ENCODE data around the gene ACTMAP.
A peak's percentile ranks its signal among the peaks of the same experiment; 100 is the strongest.

The ACTMAP gene

DNA sequence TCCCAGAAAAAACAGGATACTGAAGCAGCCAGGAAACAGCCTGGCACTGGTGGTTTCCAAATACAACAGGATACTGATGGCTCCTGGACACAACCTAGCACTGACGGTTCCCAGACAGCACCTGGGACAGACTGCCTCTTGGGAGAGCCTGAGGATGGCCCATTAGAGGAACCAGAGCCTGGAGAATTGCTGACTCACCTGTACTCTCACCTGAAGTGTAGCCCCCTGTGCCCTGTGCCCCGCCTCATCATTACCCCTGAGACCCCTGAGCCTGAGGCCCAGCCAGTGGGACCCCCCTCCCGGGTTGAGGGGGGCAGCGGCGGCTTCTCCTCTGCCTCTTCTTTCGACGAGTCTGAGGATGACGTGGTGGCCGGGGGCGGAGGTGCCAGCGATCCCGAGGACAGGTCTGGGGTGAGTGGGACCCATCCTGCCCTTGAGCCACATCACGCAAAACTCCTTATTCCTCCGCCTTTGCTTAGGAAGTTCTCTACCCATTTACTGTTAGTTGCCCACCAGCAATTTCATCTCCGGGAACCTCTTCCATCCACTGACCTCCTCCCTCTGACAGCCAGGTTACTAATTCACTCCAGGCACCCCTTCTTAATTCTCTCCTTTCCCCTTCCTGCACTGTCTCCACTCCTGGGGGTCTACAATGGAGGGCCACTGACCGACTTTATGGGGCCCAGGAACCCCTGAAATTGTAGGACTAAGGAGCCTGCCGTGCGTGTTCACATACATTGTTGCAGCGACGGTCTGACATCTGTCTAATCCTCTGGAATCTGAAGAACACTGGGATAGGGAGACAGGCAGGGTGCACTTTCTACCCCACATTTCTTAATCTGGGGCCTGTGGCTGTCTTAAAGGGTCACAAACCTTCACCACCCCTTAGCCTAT lies 32.1 kb downstream of the ACTMAP start:
- no peak for DNase-seq (ENCODE audit: low spot score)

DNA sequence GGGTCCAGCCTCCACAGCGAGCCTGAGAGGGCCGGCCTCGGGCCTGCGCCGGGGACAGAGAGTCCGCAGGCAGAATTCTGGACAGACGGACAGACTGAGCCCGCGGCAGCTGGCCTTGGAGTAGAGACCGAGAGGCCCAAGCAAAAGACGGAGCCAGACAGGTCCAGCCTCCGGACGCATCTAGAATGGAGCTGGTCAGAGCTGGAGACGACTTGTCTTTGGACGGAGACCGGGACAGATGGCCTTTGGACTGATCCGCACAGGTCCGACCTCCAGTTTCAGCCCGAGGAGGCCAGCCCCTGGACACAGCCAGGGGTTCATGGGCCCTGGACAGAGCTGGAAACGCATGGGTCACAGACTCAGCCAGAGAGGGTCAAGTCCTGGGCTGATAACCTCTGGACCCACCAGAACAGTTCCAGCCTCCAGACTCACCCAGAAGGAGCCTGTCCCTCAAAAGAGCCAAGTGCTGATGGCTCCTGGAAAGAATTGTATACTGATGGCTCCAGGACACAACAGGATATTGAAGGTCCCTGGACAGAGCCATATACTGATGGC lies 32.9 kb downstream of the ACTMAP start:
- no peak for DNase-seq (ENCODE audit: low spot score)

GRCh38 chr19:40716482-40717324 lies 33.6 kb downstream of the ACTMAP start, which contains the start of the genes COQ8B and ITPKC:
COQ8B (minus strand) TSS chr19:40716886; CDS start chr19:40714632, 2,254 bp downstream.
ITPKC (plus strand) TSS chr19:40717112; CDS start chr19:40717136, 24 bp downstream.
- DNase-seq (ENCODE audit: low spot score) = peak; percentile 92

DNA sequence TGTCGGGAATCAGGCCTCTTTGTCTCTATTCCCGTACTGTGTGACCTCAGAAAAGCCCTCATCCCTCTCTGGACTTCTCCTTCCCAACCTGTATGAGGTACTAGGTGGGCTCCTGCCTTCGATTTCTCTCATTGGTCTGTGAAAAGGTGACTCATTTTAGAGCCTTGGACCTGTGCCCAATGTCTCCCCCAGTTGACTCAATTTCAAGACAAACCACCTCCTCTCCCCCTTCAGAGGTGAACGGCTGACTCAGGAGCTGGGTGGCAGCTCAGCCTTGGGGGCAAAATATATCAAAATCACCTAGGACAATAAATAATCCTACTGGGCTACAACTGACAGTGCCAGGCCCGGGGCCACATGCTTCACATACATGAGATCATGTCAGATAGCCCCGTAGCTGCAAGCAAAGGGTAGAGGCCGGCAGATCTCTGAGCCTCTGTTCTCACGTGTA lies 34.2 kb downstream of the ACTMAP start:
- no peak for DNase-seq (ENCODE audit: low spot score)

DNA sequence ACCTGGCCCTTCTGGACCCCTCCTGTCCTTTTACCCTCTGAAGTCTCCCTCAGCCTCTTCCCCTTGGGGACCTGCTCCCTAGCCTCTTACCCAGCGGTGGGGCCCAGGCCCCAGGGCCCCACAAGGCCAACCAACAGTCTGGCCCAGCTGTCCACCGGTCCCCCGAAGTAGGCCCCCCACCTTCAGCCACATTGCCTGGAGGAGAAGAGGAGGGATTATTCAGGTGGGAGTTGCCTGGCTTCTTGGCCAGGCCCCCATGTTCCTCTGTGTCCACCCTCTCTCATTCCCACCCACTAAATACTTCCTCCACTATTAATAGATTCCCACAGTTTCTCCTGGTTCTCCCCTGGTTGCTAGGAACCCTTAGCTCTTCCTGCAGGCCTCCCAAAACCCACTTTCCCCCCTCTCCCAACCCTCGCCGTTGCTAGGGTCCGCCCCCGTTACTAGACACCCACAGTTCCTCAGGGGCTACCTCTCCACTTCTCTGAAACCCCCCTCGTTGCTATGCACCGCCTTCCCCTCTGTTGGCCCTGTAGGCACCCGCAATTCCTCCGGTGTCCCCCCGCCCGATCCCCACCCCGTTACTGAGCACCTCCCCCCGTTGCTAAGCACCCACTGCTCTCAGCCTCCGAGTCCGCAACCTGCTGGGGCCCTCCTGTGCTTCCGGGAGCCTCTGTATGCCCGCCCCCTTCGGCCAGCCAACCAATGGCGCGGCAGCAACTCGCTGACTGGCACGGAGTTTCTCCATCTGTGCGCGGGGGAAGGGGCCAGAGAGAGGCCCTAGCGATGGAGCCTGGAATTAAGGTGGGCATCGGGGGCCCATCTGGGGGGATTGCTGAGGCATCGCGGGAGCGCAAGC lies 35.6 kb downstream of the ACTMAP start:
- DNase-seq (ENCODE audit: low spot score) = peak; percentile 96

GRCh38 chr19:40713939-40714338 lies 36.3 kb downstream of the ACTMAP start:
- DNase-seq (ENCODE audit: low spot score) = no peak

- no peak for DNase-seq (ENCODE audit: low spot score)
Measured at GRCh38 chr19:40709817-40710216, 40.5 kb downstream of the ACTMAP start.

DNA sequence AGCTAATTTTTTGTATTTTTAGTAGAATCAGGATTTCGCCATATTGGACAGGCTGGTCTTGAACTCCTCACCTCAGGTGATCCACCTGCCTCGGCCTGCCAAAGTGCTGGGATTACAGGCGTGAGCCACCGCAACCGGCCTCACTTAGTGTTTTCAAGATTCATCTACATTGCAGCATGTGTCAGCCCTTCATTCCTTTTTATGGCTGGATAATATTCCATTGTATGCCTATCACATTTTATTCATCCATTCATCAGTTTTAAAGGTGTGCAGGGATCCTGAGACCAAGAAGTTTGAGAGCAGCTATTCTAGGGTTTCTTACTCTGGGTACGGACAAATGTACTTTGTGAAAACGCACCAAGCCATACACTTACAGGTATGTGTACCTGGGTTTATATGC lies 42.7 kb downstream of the ACTMAP start:
- no peak for DNase-seq (ENCODE audit: low spot score)

DNA sequence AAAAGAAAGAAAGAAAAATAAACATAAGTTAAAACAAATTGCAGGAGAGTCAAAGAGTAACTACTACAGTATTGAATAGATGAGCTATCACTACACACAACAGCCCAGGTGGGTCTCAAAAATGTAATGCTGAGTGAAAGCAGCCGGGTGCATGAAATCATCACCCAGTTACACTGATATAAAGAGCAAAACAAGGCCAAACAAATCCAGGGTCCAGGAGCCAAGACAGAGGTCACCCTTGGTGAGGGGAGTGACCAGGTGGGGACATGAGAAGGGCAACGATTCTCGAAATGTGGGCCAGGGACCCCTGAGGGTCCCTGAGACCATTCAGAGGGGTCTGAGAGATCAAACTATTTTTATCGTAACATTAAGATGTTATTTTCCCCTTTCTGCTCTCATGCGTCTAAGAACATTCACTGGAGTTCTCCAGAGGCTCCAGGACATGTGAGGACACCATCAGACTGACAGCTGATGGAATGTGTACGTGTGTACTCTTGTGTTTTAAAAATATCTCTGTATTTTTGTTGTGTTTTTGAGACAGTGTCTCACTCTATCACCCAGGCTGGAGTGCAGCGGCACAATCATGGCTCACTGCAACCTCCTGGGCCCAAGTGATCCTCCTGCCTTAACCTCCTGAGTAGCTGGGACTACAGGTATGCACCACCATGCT lies 44.2 kb downstream of the ACTMAP start:
- DNase-seq (ENCODE audit: low spot score) = no peak

- no peak for DNase-seq (ENCODE audit: low spot score)
Measured at GRCh38 chr19:40705362-40705651, 45.0 kb downstream of the ACTMAP start.

DNA sequence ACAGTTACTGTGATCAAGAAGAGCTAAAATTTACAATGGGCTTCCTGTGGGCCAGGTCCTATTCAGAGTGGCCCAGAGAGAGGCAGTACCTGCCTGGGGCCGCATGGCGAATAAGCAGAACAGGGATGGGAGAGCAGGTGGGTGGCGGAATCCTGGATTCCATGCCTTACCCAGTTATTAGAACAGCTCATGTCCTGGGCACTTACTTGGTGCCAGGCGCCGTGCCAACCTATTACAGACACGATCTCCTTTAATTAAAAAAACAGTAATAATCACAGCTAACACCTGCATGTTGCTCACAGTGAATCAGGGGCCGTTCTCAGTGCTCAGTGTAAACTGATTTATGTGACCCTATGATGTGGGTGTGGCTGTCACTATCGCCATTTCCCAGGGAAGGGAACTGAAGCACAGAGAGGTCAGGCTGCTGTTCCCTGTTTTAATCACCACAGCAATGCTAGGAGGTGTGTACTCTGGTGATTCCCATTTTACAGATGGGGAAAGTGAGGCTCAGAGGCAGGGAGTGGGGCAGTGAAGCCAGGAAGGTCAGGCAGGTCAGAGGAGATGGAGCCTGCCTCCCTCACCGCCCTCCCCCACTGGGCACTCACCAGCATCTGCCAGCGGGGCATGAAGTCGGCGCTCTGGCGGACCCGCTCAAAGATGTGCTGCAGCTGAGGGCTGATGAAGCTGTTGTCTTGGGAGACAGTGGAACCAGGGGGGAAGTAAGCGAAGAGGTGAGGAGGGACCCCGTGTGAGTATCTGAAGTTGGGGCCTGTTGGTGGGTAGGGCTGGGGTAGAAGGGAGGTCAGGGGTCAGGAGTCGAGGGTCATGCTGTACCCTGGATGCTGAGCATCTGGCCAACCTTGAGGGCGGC lies 45.6 kb downstream of the ACTMAP start:
- DNase-seq (ENCODE audit: low spot score) = no peak

DNA sequence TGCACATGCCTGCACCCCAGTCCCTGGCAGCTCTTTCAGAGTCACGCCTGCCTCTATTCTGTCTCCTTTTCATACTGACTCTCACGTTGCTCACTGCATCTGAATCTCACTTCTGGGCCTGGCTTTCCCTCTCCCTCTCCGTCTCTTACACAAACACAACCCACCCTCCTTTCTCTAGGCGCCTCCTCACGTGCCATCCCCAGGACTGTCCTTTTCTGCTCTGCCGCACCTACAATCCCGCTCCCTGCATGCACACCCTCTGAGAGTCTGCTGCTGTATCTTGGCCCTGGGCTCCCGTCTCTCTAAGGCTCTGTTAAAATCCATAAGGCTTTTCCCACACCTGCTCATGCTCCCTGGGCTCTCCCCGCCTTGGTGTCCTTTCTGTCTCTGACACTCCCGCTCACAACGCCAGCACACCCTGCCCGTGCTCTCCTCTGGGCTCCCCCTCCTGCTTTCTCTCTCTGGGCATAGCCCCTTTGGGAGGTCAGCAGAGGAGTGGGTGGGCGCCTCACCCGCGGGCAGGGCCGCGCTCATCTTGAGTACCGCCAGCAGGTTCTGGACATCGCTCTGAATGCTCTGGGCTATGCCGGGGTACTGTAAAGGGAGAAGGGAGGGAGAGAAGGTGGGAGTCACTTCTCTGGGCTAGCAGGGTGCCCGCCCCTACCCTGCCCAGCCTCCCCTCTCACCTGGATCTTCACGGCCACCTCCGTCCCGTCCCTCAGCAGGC lies 47.1 kb downstream of the ACTMAP start:
- no peak for DNase-seq (ENCODE audit: low spot score)

- peak; percentile 76 for DNase-seq (ENCODE audit: low spot score)
Measured at GRCh38 chr19:40702337-40703012, 47.8 kb downstream of the ACTMAP start.

DNA sequence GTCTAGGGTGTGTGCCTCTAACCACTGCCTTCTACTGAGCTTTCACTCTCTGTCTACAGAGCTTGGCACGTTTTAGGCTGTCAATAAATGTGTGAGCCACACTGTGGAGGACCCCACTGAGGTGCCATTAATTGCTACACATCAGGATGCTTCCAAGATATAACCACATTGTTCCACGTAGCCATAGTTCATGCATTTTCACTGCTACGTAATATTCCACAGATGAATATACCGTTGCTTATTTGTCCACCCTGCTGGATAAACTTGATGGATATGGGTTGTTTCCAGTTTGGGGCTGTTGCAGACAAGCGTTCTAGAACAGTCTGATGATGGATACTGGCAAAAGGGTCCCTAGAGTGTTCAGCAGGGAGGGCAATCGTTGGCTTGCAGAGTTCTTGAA lies 48.5 kb downstream of the ACTMAP start:
- DNase-seq (ENCODE audit: low spot score) = no peak

DNA sequence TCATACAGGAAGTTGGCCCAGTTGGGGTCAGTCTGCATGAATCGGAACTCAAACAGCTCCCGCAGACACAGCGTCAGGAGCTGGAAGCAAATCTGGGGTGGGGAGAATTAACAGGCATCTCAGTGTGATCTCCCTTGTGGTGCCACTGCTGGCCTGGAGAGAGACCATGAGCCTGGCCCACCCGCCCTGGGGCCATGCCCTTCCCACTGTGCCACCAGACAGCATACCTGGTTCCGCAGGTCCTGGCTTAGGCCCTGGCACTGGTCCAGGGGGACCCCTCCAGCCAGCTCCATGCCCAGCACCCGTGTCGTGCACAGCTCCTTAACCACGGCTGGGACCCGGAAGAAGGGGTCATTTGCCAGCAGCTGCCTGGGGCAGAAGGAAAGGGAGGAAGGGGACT lies 50.2 kb downstream of the ACTMAP start:
- DNase-seq (ENCODE audit: low spot score) = no peak

DNA sequence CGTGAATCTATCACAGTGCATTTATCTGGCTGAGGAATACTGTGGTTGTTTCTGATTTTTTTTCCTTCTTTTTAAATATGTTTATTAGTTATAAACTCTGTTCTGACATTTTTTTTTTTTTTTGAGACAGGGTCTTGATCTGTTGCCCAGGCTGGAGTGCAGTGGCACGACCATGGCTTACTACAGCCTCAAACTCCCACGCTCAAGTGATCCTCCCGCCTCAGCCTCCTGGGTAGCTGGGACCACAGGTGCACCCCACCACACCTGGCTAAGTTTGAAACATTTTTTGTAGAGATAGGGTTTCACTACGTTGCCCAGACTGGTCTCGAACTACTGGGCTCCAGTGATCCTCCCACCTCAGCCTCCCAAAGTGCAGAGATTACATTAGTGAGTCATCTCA lies 53.3 kb downstream of the ACTMAP start:
- DNase-seq (ENCODE audit: low spot score) = no peak

GRCh38 chr19:40695881-40696280 lies 54.4 kb downstream of the ACTMAP start:
- no peak for DNase-seq (ENCODE audit: low spot score)

GRCh38 chr19:40693896-40694295 lies 56.4 kb downstream of the ACTMAP start:
- no peak for DNase-seq (ENCODE audit: low spot score)

Data from HuH-7.5 (cell line).